ENCODE data around the gene TBCE.

- TF ChIP-seq CTCF (IDR thresholded peaks at IDR 0.05; ENCODE audit: poor library complexity, severe bottlenecking) (no peak), EP300 (conservative IDR thresholded peaks at IDR 0.05; ENCODE audit: poor library complexity, severe bottlenecking) (no peak), SMC3 (conservative IDR thresholded peaks at IDR 0.05; ENCODE audit: poor library complexity) (no peak), RAD21 (conservative IDR thresholded peaks at IDR 0.05) (no peak)
Observed at GRCh38 chr1:235465066-235465465, 97.8 kb downstream of the TBCE start.

Measured in neural cell (in vitro differentiated cells).